HG02981 (cell line): ENCODE measurements around the gene TIPRL.
"Not testable (repeated sequence)": the region's sequence is repeated elsewhere in the genome, so short reads cannot be mapped to it uniquely, and the experiment has no call there.

Source experiments
- ATAC-seq: cut with Tn5 transposase; IDR thresholded peaks from one replicate; pipeline ENCODE4 v1.9.1; 2021; ENCODE audit warnings: mild to moderate bottlenecking, moderate library complexity; ENCODE audit not compliant: unreplicated experiment

The TIPRL gene

GRCh38 chr1:168207673-168208072 is 28.9 kb downstream of the TIPRL start:
- ATAC-seq = not testable (repeated sequence)

DNA sequence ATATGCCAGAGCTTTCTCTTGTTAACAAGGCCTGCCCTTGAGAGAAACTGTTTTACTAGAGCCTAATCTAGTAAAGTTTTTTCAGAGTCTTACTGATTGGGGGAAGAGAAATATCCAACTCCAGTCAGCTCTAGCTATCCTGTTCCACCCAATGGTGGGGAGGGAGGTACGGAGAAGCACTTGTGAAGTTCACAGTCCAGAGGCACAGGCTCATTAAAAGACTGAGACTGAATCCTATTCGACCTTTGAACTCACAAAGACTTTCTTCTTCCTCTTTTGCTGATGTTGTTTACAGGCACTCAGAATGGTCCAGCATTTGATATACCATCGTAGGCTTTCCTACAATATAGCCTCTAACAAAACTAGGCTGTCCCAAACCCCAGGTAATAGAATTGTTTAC is 31.6 kb downstream of the TIPRL start:
- ATAC-seq = no peak

- no peak for ATAC-seq
Measured at GRCh38 chr1:168213349-168213748, 34.6 kb downstream of the TIPRL start.

DNA sequence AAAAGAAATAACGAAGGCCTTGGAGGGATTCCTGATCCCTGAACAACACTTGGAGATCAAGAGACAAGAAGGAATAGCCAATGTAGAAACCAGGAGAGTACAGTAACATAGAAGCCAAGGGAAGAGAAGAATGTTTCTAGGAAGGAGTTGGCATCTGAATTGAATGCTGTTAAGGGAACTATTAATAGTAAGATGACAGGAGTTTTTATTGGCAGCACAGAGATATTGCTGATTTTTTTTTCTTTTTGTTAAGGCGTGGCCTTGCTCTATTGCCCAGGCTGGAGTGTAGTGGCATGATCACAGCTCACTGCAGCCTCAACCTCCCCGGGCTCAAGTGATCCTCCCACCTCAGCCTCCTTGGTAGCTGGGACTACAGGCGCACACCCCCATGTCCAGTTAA is 37.4 kb downstream of the TIPRL start:
- no peak for ATAC-seq

- no peak for ATAC-seq
Measured at GRCh38 chr1:168217664-168218063, 38.9 kb downstream of the TIPRL start.

GRCh38 chr1:168218658-168219057 is 39.9 kb downstream of the TIPRL start:
- ATAC-seq = no peak

GRCh38 chr1:168220470-168220871 is 41.7 kb downstream of the TIPRL start:
- ATAC-seq = no peak

- ATAC-seq = no peak
Measured at GRCh38 chr1:168221275-168221674, 42.5 kb downstream of the TIPRL start.

DNA sequence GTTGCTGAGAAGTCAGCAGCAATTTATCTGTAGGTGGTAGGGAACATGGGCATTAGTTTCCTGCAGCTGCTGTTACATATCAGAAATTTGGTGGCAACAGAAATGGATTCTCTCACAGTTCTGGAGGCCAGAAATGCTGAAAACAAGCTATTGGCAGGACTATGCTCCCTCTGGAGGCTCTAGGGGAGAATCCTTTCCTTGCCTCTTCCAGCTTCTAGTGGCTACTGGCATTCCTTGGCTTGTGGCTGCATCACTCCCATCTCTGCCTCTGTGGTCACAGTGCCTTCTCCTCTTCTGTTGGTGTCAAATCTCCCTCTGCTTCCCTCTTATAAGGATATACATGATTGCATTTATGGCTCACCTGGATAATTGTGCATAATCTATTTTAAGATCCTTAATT is 44.5 kb downstream of the TIPRL start:
- no peak for ATAC-seq

GRCh38 chr1:168223681-168224540 is 45.1 kb downstream of the TIPRL start:
- no peak for ATAC-seq

- ATAC-seq = no peak
Measured at GRCh38 chr1:168224991-168225390, 46.2 kb downstream of the TIPRL start.

- peak; percentile 81 for ATAC-seq
Measured at GRCh38 chr1:168225476-168226190, 46.9 kb downstream of the TIPRL start, which contains the start of gene SFT2D2. SFT2D2 (plus strand) TSS chr1:168226004; CDS start chr1:168226080, 76 bp downstream.

DNA sequence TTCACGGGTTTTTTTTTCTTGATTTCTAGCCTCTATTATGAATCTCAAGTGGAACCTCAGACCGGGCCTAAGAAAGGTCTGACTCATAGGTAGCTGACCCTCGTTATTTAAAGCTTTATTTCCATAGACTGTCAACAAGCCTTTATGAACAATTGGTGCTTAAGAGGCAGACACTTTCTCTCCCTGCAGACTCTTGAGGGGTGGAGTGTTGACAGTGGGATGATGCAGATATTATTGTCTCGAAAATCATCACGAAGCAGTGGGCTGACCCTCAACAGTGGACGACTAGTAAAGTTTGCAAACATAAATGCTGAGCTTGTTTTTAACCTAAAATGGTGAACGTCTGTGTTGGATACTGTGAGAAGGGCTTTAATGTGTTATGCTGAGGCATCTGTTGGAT is 48.9 kb downstream of the TIPRL start:
- no peak for ATAC-seq

DNA sequence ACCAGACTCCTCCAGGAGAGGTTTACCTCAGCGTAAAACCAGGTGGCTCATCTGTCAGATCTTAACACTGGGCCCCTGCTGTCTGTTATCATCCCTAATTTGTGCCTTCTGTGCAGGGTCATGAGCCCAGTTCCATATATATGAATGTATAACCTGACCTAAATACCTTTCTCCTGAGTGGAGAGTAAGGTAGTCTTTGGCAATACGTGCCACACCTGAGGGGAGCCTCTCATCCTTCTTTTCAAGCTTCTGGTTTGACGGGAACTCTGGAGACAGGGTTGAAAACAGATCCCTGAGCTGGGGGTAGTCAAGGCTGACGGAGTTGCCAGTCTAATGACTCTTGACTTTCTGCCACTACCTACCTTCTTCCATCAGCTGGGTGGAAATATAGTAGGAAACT is 51.1 kb downstream of the TIPRL start:
- no peak for ATAC-seq

- no peak for ATAC-seq
Measured at GRCh38 chr1:168230709-168231108, 51.9 kb downstream of the TIPRL start.

GRCh38 chr1:168234846-168235547 is 56.2 kb downstream of the TIPRL start:
- ATAC-seq = no peak

GRCh38 chr1:168235548-168235885 is 56.8 kb downstream of the TIPRL start:
- no peak for ATAC-seq

DNA sequence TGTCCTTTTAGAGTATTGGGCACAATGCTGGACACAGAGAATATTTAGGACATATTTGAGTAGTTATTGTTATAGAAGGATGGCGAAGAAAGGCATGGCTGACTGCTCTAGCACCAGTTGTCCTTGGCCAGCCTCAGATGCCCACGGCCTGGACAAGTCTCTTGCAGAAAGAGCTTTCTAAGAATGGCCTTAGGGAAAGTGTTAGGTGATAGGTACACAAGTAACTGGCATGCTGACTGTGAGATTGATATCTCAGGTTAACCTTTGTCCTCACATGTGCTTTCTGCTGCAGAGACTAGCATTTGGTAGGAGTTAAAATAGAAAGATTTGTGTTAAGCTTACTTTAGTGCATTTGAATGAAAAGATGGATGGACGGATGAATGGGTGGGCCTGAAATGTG is 57.2 kb downstream of the TIPRL start:
- no peak for ATAC-seq

- no peak for ATAC-seq
Measured at GRCh38 chr1:168236836-168237611, 58.3 kb downstream of the TIPRL start.

- no peak for ATAC-seq
Measured at GRCh38 chr1:168243198-168243597, 64.4 kb downstream of the TIPRL start.
